IMR-90 (cell line): ENCODE data around the gene CIRBP. TPM values are rescaled to one million over a fixed set of nuclear protein-coding genes. Genes with fewer than 3 reads are reported as not detected.

ENCODE experiments used
- ATAC-seq: fragments of 200-7000 bp; cut with Tn5 transposase; 2 replicates; pipeline ENCODE4 v1.9.1; 2020; ENCODE audit warnings: low read depth, mild to moderate bottlenecking, moderate library complexity
- BruUV-seq: library from RNA; stranded (reverse); fragments of 400-500 nt; replicated peaks from 2 replicates; lab custom pipeline; 2021; lab: Mats Ljungman, UMichigan
- CTCF ChIA-PET: fragments of 300-600 bp; formaldehyde crosslinking; extraction: SDS; loops from one replicate; lab custom pipeline; 2021; ENCODE audit warnings: antibody characterized with exemption; lab: Yijun Ruan, JAX
- POLR2A ChIA-PET: fragments of 300-600 bp; sonication (Branson Sonifier 250); formaldehyde crosslinking; loops from one replicate; lab custom pipeline; 2022; ENCODE audit warnings: antibody characterized with exemption; ENCODE audit not compliant: unreplicated experiment; lab: Charles Lee
- DNase-seq: peaks from one replicate; pipeline ENCODE4 v3.0.0; 2013
- H2AFZ ChIP-seq: replicated peaks from 2 replicates; pipeline ENCODE3; 2013; ENCODE audit warnings: low read length, mild to moderate bottlenecking; ENCODE audit not compliant: poor library complexity
- H2AK5ac ChIP-seq: 2 replicates; pipeline ENCODE4 v1.6.1; 2013; ENCODE audit warnings: low read depth, low read length, inconsistent platforms
- H2AK9ac ChIP-seq: replicated peaks from 2 replicates; pipeline ENCODE3; 2013; ENCODE audit warnings: mild to moderate bottlenecking, low read depth, low read length, moderate library complexity; ENCODE audit not compliant: poor library complexity
- H2BK120ac ChIP-seq: 2 replicates; pipeline ENCODE4 v1.6.1; 2013; ENCODE audit warnings: low read depth, low read length, inconsistent platforms
- H2BK15ac ChIP-seq: 3 replicates; pipeline ENCODE4 v1.6.1; 2013; ENCODE audit warnings: low read depth, low read length, inconsistent platforms
- H2BK20ac ChIP-seq: 2 replicates; pipeline ENCODE4 v1.6.1; 2013; ENCODE audit warnings: low read depth, mild to moderate bottlenecking, inconsistent platforms, low read length, moderate library complexity
- H2BK5ac ChIP-seq: 2 replicates; pipeline ENCODE4 v1.6.1; 2013; ENCODE audit warnings: mild to moderate bottlenecking, low read depth, low read length, inconsistent platforms; ENCODE audit not compliant: poor library complexity, severe bottlenecking
- H3K14ac ChIP-seq: replicated peaks from 2 replicates; pipeline ENCODE4 v1.6.1; 2013; ENCODE audit warnings: low read depth, low read length, inconsistent platforms
- H3K18ac ChIP-seq: 2 replicates; pipeline ENCODE4 v1.6.1; 2013; ENCODE audit warnings: low read depth, low read length, control low read depth
- H3K23ac ChIP-seq: 2 replicates; pipeline ENCODE4 v1.6.1; 2013; ENCODE audit warnings: low read depth, low read length, inconsistent platforms
- H3K27ac ChIP-seq: 2 replicates; pipeline ENCODE4 v1.5.1; 2013; ENCODE audit warnings: mild to moderate bottlenecking, control low read depth, low read length; ENCODE audit not compliant: insufficient read depth
- H3K27me3 ChIP-seq: 2 replicates; pipeline ENCODE4 v1.6.1; 2013; ENCODE audit warnings: low read length; ENCODE audit not compliant: control insufficient read depth, insufficient read depth
- H3K36me3 ChIP-seq: 2 replicates; pipeline ENCODE4 v1.6.1; 2013; ENCODE audit warnings: low read length, mixed read lengths; ENCODE audit not compliant: control insufficient read depth, insufficient read depth
- H3K4ac ChIP-seq: 2 replicates; pipeline ENCODE4 v1.6.1; 2013; ENCODE audit warnings: low read depth, low read length, inconsistent platforms
- H3K4me1 ChIP-seq: 2 replicates; pipeline ENCODE4 v1.6.1; 2013; ENCODE audit warnings: low read length, mixed read lengths; ENCODE audit not compliant: control insufficient read depth, insufficient read depth
- H3K4me2 ChIP-seq: 2 replicates; pipeline ENCODE4 v1.6.1; 2013; ENCODE audit warnings: low read depth, mild to moderate bottlenecking, control low read depth, low read length, moderate library complexity
- H3K4me3 ChIP-seq: 2 replicates; pipeline ENCODE4 v1.5.1; 2013; ENCODE audit warnings: low read depth, mild to moderate bottlenecking, control low read depth, low read length, moderate library complexity; ENCODE audit not compliant: insufficient read depth
- H3K56ac ChIP-seq: 2 replicates; pipeline ENCODE4 v1.6.1; 2013; ENCODE audit warnings: low read length, inconsistent platforms; ENCODE audit not compliant: insufficient read depth; ENCODE audit errors: extremely low read depth
- H3K79me1 ChIP-seq, 2 experiments: 2 replicates each; pipeline ENCODE4 v1.6.1; 2013; ENCODE audit warnings: low read length in 2 of 2, inconsistent platforms in 1 of 2, low read depth in 1 of 2
- H3K9ac ChIP-seq: 2 replicates; pipeline ENCODE4 v1.6.1; 2013; ENCODE audit warnings: low read depth, low read length, control low read depth
- H3K9me1 ChIP-seq: 2 replicates; pipeline ENCODE4 v1.6.1; 2013; ENCODE audit warnings: low read length, inconsistent platforms; ENCODE audit not compliant: insufficient read depth
- H3K9me3 ChIP-seq: 2 replicates; pipeline ENCODE4 v1.6.1; 2013; ENCODE audit warnings: low read length; ENCODE audit not compliant: control insufficient read depth, insufficient read depth
- H4K20me1 ChIP-seq: 2 replicates; pipeline ENCODE4 v1.6.1; 2013; ENCODE audit warnings: low read length, inconsistent platforms; ENCODE audit not compliant: insufficient read depth
- H4K5ac ChIP-seq: 2 replicates; pipeline ENCODE4 v1.6.1; 2013; ENCODE audit warnings: mild to moderate bottlenecking, low read depth, low read length, control low read depth
- H4K8ac ChIP-seq, 2 experiments: 2 replicates each; pipeline ENCODE4 v1.6.1; 2013; ENCODE audit warnings: low read depth in 2 of 2, low read length in 2 of 2, control low read depth in 1 of 2, inconsistent platforms in 1 of 2
- H4K91ac ChIP-seq: 2 replicates; pipeline ENCODE4 v1.6.1; 2013; ENCODE audit warnings: low read depth, low read length, inconsistent platforms; ENCODE audit not compliant: insufficient read depth
- FOS ChIP-seq: fragments of 150-350 bp; IDR thresholded peaks from 2 replicates; pipeline ENCODE4 v1.6.1; 2016; ENCODE audit warnings: low read depth, low read length
- MAFK ChIP-seq: IDR thresholded peaks from 2 replicates; pipeline ENCODE4 v1.6.1; 2012; ENCODE audit warnings: low read depth, low read length, improper control_type of control experiment
- MAZ ChIP-seq: IDR thresholded peaks from 2 replicates; pipeline ENCODE4 v1.6.1; 2012; ENCODE audit warnings: low read depth, mild to moderate bottlenecking, low read length, improper control_type of control experiment, moderate library complexity, borderline replicate concordance
- MXI1 ChIP-seq: IDR thresholded peaks from 2 replicates; pipeline ENCODE4 v1.6.1; 2012; ENCODE audit warnings: low read depth, mild to moderate bottlenecking, low read length, moderate library complexity, borderline replicate concordance
- NFE2L2 ChIP-seq: fragments of 150-350 bp; IDR thresholded peaks from 2 replicates; pipeline ENCODE4 v1.6.1; 2016; ENCODE audit warnings: low read depth, mild to moderate bottlenecking, low read length
- RAD21 ChIP-seq: IDR thresholded peaks from 2 replicates; pipeline ENCODE4 v1.6.1; 2012; ENCODE audit warnings: low read length, improper control_type of control experiment
- WGBS, 2 experiments: methylation state at CpG; one replicate each; pipeline versions ENCODE4 v1.1.5 to v1.1.7; 2013; ENCODE audit warnings: missing lambda C conversion rate in 2 of 2; ENCODE audit not compliant: insufficient read length in 1 of 2; ENCODE audit errors: extremely low coverage in 2 of 2; 5-methylcytosine and 5-hydroxymethylcytosine counted together
- dilution Hi-C: fragments of 300-500 bp; cut with HindIII; formaldehyde crosslinking; loops from one replicate; pipeline ENCODE4 v1.14.3; 2018; ENCODE audit warnings: low sequenced_read_pairs; ENCODE audit not compliant: unreplicated experiment
- in situ Hi-C: fragments of 300-500 bp; cut with MboI; formaldehyde crosslinking; loops from 3 replicates; pipeline ENCODE4 v1.14.3; 2019; ENCODE audit warnings: low sequenced_read_pairs, inconsistent platforms, mixed read lengths
- intact Hi-C: fragments of 100-400 bp; cut with micrococcal nuclease; formaldehyde crosslinking; loops from 2 replicates; pipeline ENCODE4 v1.10.0; 2022
- polyA plus RNA-seq, 3 experiments: library from polyadenylated mRNA; depleted of rRNA; stranded (reverse); fragments of >200 nt; gene quantifications; 2 replicates each; pipeline ENCODE4 v1.2.3, GENCODE V29; 2012; ENCODE audit warnings: low replicate concordance in 1 of 3
- total RNA-seq: library from RNA; depleted of rRNA; stranded (reverse); fragments of >200 nt; gene quantifications from 2 replicates; pipeline ENCODE4 v1.2.3, GENCODE V29; 2012

Gene CIRBP
- total and polyA plus RNA-seq, 2 of the 4 experiments (the other 2 are of a cell fraction): 299 to 542 TPM

- TF ChIP-seq NFE2L2 (no peak), MAZ (no peak), RAD21 (no peak), MXI1 (no peak), MAFK (no peak)
These were observed 19.1 kb downstream of the CIRBP start (continued) for GRCh38 chr19:1288226-1288612.

GRCh38 chr19:1288833-1289685, 19.9 kb downstream of the CIRBP start:
- 0 out of 2 replicates have a peak, but pooled peaks cover 5% of the 10 kb centered on the region for H4K20me1 ChIP-seq
- H3K4me3 ChIP-seq: no peak overlapping the region
- no peak overlapping the region for H2AK9ac ChIP-seq
- no peak overlapping the region for H2BK120ac ChIP-seq
- peaks cover 50% of the 10 kb centered on the region for H3K27me3 ChIP-seq
- in situ Hi-C loops: no loop called here
- H3K79me1 ChIP-seq: no peaks in the 10 kb centered on the region
- dilution Hi-C loops: no loop called here
- BruUV-seq: no TSS peak
- no peak overlapping the region for H3K4me2 ChIP-seq
- POLR2A ChIA-PET: no interaction called here
- H2AK5ac ChIP-seq: no peak overlapping the region
- no peak overlapping the region for H3K14ac ChIP-seq
- TF ChIP-seq FOS: no peak
- H2BK15ac ChIP-seq: no peak overlapping the region
- 85% methylated on average over 26 of the region's 41 CpGs; no CpG with 5 or more reads in 1 of the 2 experiments for WGBS, 2 experiments
- H3K9ac ChIP-seq: no peak overlapping the region
- no peaks in the 10 kb centered on the region for H3K9me1 ChIP-seq
- no peaks in the 10 kb centered on the region for H3K36me3 ChIP-seq
- H3K23ac ChIP-seq: no peak overlapping the region
- no peak overlapping the region for H2BK20ac ChIP-seq
- CTCF ChIA-PET: no interaction called here
- no peak overlapping the region for H3K18ac ChIP-seq
- no peaks in the 10 kb centered on the region for H3K4me1 ChIP-seq
- no peak overlapping the region for H4K8ac ChIP-seq
- H4K5ac ChIP-seq: no peak overlapping the region
- no peak for DNase-seq
- no peak overlapping the region for H2AFZ ChIP-seq
- no peak overlapping the region for H3K27ac ChIP-seq
- H2BK5ac ChIP-seq: no peak overlapping the region
- no peaks in the 10 kb centered on the region for H3K9me3 ChIP-seq
- H3K4ac ChIP-seq: no peak overlapping the region
- H4K91ac ChIP-seq: no peak overlapping the region
- intact Hi-C loops: no loop called here
- no peak for ATAC-seq
- no peak overlapping the region for H3K56ac ChIP-seq
